CD1c-positive myeloid dendritic cell (primary cell): Measurements from ENCODE around the gene APAF1.
A peak's percentile ranks its signal among the peaks of the same experiment; 100 is the strongest.
"Not testable (repeated sequence)": the region's sequence is repeated elsewhere in the genome, so short reads cannot be mapped to it uniquely, and the experiment has no call there.

Experiments
- DNase-seq: peaks from one replicate; pipeline ENCODE4 v3.0.0-alpha.2; 2016; ENCODE audit errors: extremely low spot score

The APAF1 gene, protein sequence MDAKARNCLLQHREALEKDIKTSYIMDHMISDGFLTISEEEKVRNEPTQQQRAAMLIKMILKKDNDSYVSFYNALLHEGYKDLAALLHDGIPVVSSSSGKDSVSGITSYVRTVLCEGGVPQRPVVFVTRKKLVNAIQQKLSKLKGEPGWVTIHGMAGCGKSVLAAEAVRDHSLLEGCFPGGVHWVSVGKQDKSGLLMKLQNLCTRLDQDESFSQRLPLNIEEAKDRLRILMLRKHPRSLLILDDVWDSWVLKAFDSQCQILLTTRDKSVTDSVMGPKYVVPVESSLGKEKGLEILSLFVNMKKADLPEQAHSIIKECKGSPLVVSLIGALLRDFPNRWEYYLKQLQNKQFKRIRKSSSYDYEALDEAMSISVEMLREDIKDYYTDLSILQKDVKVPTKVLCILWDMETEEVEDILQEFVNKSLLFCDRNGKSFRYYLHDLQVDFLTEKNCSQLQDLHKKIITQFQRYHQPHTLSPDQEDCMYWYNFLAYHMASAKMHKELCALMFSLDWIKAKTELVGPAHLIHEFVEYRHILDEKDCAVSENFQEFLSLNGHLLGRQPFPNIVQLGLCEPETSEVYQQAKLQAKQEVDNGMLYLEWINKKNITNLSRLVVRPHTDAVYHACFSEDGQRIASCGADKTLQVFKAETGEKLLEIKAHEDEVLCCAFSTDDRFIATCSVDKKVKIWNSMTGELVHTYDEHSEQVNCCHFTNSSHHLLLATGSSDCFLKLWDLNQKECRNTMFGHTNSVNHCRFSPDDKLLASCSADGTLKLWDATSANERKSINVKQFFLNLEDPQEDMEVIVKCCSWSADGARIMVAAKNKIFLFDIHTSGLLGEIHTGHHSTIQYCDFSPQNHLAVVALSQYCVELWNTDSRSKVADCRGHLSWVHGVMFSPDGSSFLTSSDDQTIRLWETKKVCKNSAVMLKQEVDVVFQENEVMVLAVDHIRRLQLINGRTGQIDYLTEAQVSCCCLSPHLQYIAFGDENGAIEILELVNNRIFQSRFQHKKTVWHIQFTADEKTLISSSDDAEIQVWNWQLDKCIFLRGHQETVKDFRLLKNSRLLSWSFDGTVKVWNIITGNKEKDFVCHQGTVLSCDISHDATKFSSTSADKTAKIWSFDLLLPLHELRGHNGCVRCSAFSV (N-terminal part only)

DNA sequence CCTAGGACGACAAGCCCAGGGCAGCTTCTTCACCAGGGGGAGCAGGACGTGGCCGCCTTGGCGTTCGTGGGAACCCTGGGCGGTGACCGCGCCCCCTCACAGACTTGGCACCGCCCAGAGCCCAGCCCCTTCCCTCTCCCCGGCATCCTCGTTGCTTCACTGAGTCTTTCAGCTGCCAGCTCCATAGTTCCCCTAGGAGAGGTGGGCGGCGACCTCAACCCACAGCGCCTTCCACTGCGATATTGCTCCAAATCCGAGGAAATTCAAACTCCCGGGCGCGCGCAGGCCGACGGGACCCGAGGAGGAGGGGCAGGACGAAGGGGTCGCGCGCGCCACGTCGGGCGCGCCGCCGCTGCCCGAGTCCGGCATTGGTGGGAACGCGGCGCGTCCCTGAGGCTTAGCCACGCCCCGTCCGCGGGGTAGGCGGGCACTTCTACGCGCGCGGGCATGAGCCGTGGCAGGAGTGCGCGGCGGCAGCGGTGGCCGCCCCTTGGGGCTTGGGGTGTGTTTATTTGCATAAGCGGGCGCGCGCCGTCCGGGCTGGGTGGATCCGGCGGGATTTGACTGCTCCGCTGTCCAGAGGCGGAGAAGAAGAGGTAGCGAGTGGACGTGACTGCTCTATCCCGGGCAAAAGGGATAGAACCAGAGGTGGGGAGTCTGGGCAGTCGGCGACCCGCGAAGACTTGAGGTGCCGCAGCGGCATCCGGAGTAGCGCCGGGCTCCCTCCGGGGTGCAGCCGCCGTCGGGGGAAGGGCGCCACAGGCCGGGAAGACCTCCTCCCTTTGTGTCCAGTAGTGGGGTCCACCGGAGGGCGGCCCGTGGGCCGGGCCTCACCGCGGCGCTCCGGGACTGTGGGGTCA lies at the start of gene APAF1, which contains the start of gene IKBIP:
Gene APAF1 (plus strand): TSS at position 579 of the 860 bp plus-strand sequence. CDS start 3,070 bp downstream, outside the sequence.
Gene IKBIP (minus strand): TSS at position 77 of the 860 bp plus-strand sequence. CDS start 87 bp downstream, outside the sequence.
- DNase-seq, result peak; percentile 99

DNA sequence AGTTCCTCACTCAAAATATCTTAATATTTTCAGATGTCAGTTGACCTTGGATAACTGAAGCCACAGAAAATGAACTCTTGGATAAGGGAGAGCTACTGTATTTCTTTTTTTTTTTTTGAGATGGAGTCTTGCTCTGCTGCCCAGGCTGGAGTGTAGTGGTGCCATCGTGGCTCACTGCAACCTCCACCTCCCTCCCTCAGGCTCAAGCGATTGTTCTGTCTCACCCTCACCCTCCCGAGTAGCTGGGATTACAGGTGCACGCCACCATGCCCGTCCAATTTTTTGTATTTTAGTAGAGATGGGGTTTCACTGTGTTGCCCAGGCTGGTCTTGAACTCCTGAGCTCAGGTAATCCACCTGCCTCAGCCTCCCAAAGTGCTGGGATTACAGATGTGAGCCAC lies 47.8 kb upstream of the APAF1 start:
- not testable (repeated sequence) for DNase-seq

DNA sequence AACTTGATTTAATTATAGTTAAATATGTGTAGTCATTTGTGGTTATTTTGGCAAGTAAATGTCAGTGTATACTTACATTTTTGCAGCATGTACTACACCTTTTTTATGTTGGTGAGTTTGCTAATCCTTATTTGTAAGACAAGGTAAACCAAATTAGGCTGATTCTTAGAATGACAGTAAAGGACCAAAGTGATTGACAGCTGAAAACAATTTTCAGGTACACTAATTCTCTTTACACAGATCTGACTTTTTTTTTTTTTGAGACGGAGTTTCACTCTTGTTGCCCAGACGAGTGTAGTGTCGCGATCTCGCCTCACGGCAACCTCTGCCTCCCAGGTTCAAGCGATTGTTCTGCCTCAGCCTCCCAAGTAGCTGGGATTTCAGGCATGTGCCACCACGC lies 43.2 kb upstream of the APAF1 start:
- DNase-seq, result no peak

DNA sequence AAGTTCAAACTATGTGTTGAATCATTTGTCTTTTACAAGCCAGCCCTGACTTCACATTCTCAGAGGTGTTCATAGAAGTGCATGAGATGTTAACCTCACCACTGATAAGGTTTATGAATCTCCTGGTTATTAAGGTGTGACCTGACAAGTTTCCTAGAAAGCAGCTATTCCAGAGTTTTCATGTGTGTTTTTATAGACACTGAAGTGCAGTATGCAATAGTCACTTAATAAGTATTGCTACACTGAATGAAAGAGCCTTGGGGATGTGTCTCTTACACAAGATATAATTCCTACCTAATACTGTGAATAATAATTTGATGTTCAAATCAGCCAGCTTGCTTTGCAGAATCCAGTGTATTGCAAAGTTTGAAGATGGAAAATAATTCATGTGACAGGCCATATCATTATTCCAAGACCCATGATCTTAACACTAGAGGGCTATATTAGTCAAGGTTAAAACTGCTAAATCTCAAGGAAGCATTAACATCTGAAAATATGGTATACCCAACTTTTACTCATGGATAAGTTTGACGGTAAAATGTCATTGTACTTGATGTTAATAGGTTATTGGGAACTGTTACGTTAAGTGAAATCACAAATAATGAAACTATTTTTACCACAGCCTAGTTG lies 38.6 kb upstream of the APAF1 start:
- DNase-seq, result no peak

DNA sequence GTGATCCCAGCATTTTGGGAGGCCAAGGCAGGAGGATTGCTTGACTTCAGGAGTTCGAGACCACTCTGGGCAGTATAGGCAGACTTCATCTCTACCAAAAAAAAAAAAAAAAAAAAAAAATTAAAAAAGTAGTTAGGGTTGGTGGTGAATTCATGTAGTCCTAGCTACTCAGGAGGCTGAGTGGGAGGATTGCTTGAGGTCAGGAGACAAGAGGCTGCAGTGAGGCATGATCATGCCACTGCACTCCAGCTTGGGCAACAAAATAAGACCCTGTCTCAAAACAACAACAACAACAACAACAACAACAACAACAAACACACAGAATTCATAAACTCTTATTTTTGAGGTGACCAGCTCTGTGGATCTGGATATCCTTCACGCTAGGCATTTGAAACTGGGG lies 34.5 kb upstream of the APAF1 start:
- no peak for DNase-seq

DNA sequence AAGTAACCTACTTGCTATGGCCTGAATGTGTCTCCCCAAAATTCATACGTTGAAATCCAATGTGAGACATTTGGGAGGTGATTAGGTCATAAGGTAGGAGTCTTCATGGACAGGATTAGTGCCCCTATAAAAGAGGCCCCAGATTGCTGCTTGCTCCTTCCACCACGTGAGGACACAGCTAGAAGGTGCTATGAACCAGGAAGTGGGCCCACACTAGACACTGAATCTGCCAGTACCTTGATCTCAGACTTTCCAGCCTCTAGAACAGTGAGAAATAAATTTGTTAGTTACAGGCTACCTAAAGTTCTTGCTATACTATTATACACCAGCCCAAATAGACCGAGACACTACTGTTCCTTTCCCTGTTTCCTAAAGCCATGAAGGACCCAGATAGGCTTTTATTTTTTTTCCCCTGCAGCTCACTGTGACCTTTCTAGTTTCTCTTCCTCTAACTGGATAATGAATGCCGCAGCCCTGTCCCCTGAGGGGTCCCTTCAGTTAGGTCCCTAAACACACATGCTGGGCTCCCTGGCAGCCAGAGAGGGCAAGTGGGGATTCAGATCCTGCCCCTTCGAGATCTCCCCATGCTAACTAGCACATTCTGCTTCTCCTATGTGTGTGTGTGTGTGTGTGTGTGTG lies 32.3 kb upstream of the APAF1 start:
- DNase-seq, result peak; percentile 63

DNA sequence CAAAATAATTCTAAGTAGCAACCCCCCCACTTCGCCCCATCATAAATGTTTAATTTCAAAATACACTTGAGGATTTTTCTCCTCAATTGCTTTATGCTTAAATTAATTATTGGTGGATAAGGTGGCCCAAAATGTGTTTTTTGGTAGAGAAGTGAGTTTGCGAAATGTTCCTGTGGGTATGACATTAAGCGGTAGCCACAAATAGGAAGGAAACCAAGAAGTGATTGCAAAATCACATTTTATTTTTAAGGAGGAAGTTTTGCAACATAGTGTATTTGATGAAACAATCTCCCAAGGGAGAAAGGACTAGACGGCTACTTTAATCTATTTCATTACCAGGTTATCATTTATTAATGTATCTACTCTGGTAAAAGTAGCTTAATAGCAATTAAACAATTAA lies 26.1 kb upstream of the APAF1 start:
- peak; percentile 88 for DNase-seq

DNA sequence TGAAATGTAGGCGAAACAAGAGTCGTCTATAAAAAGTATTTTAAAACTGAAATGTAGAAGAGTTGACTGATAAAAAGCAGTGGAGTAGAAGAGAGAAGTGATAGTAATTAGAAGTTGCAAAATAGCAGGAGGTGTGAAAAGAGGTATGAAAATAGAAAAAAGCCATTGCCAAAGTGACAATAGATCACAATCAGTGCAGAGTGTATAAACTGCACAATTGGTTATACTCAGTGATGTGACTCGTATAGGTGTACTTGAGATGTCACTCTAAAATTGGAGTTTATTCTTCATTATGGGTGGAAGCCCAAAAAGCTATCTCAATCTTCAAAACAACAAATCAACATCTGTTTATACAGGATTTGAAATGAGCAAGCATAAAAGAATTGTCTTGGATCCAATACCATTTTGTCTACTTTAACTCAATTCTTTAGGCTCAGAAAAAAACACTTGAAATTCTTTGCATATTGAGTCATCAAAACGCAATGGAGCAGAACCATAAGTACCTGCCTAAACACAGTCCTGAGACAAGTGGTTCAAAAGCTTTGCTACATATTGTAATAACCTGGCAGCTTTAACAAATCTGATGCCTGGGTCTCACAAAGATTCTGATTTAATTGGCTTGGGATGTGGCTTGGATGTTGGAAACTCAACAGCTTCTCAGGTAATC lies 9.3 kb upstream of the APAF1 start:
- no peak for DNase-seq

DNA sequence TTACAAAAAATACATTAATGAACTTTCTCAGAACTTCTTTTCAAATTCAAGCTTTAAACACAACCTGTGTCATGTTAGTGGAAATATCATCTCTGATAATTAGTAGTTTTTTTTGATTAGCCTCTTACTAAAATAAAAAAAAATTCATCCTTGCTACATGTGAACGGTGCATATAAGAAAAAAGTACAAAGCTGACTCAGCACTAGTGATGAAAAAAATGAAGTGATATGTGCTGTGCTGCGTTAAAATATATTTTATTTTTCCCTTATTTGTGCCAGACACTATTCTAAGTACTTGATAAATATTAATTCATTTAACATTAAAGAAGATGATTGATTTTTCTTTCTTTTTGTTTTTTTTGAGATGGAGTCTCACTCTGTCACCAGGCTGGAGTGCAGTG lies 8.0 kb upstream of the APAF1 start:
- no peak for DNase-seq

DNA sequence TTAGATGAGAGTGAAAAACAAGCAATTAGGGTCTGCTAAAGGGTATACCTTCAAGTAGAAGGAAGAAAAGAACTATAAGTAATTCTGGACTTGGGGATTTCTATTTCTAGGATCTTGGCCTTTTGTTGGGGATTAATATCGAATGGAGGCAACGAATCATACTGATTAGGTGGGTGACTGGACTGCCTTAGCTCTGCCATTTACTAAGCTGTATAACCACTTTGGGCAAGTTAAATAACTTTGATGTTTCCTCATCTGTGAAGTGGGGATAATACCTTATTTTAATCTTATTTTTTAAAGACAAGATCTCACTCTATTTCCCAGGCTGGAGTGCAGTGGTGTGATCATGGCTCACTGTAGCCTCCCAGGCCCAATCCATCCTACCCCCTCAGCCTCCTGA lies 7.1 kb upstream of the APAF1 start:
- DNase-seq, result no peak

DNA sequence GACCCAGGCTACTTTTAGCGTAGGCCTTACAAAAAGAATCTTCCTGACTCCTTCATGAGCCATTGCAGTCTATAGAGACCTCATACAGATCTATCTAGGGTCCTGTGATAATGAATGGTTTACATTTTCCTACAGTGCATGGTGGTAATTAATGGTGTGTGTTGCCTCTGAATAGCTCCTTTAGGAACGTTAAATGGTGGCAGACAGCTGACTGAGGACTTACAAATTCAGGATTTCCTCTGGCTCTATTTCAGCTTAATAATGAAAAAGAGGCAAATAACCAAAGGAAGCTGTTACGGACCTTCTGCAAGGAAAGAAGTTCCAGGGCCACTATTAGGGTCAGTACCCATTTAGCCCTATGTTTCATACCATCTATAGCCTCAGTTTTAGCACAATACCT lies 5.6 kb upstream of the APAF1 start:
- no peak for DNase-seq

DNA sequence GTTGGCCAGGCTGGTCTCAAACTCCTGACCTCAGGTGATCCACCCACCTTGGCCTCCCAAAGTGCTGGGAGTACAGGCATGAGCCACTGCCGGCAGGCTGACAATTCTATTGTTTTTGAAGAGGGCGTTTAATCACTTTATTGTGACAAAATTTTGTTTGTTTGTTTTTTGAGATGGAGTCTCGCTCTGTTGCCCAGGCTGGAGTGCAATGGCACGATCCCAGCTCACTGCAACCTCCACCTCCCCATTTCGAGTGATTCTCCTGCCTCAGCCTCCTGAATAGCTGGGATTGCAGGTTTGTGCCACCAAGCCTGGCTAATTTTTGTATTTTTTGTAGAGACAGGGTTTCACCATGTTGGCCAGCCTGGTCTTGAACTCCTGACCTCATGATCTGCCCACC lies 2.3 kb upstream of the APAF1 start:
- not testable (repeated sequence) for DNase-seq

DNA sequence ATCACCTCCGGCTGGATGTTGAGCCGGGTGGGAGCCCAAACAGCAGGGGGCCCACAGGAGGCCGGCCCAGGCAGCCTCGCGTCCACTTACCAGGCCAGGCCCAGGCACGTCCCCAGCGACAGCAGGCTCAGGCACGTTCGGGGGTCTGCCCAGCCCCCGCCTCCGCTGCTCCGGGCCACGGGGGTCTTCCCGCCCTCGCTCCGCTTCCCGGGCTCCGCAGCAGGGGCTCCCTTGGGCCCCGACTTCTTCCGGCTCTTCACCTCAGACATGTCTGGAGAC lies 718 bp upstream of the APAF1 start:
- no peak for DNase-seq

DNA sequence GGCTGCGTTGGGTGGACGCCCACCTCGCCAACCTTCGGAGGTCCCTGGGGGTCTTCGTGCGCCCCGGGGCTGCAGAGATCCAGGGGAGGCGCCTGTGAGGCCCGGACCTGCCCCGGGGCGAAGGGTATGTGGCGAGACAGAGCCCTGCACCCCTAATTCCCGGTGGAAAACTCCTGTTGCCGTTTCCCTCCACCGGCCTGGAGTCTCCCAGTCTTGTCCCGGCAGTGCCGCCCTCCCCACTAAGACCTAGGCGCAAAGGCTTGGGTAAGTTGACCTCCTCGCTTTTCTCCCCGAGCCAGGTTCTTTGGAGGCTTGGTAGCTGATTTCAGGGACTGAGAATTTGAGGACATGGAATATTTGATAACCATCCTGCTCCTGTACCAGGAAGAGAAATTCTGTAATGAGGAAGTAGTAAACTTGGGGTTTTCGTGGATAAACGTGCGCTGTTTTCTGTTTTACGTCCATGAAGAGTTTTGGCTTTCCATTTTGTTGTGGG lies 530 bp downstream of the APAF1 start:
- peak; percentile 56 for DNase-seq

DNA sequence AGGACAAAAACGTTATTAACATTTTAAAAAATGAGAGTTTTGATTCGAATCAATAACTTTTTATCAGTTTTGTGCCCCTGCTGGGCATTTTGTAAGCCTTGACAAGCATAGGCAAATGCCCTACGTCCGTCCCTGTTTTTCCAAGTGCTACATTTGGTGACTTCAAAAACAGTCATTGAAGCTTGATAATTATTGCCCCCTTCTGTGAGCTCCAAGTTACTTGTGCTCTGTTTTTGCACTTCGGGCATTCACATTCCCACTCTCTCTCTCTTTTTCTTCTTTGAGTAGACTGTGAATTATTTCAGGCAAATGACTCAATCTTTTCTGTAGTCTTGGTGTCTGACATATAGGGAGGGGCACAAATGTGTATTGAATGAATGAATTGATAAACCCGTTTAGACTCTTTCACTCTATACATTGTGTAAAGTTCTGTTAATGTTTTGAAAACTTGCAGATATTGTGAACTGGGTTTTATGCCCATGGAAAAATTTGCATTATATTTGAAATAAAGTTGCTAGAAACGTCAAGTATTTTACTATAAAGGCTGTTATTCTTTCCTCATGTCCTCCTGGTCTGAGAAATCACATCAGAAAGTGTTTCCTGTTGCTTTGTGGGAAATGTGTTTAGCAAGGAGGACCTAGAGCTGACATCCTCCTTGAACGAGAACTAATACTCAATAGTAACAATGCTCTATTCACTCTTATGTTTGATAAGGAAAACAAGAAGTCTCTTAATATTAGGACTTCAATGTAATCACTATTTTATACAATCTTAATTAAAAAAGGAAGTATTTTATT lies 1.4 kb downstream of the APAF1 start:
- peak; percentile 10 for DNase-seq

DNA sequence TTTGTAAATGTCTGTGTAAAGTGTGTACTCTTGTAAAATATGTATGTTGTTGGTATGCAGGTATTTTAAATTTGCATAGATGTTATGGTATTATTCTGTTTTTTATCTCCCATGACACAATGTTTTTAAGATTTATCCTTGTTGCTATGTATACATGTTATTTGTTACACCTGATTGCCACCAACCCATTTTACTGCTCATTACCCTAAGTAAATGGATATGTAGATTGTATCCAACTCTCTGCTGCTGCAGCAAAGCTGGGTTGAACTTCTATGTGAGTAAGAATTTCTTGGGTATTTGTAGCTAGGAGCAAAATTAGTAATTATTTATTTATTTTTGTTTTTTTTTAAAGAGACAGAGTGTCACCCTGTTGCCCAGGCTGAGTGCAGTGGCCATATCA lies 6.2 kb downstream of the APAF1 start:
- no peak for DNase-seq

DNA sequence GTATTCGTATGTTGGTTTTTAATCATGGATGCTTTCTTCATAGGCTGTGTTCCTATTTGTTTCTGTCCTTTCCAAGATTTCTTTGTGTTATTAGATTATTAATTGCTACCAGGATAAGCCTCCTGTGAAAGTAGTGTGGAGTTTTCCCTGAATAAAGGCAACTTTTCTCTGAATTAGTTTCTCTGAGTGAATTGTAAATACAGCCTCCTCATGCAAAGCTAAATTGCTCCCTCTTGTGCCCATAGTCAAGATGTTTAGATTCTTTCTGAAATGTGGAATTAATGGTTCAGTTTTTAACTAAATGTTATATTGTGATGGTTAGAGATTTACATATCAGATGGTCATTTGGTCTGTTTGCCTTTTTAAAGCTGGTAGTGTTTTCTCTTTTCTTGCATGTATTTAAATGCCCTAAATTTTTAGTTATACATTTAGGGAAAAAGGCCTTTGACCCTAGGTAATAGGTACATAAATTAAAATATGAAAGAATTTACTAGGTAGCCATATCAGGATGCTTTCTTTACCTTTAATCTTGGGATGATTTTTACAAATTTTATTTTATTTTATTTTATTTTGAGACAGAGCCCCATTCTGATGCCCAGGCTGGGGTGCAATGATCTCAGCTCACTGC lies 8.9 kb downstream of the APAF1 start:
- DNase-seq, result peak; percentile 79

DNA sequence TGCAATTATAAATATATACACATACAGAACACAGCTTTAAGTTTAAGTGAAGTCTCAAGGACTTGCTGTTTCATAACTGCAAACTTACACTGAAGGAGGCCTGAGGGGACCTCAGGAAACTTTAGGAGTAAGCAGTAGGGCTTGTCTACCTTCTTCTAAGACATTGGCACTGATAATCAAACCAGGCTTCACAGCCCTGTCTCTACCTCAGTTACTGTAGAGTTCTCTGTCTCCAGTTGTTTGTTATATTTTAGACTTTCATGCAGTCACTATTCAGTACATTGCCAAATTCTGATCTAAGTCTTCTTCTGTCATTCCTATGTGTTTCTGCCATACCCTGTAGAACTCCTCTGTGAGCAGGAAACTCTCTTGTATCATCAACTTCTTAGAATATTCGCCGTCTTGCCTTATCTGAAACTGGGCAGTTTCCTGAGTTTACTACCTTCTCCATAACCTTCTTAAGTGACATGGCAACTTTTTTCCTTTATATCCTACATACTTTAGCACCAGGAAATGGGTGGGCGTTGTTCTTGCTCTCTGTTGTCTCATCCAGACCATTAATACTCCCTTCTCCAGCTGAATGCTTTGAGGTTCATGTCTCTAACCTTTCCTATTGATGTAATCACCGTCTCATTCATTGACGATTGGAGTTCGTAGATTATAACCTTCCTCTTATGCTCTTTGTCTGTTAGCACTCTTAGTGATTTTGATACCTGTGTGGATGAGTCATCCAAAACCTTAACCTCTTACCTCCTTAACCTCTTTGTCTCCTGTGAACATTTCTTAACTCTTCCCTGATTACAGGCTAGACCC lies 11.4 kb downstream of the APAF1 start:
- DNase-seq, result no peak
